ENCODE measurements around the gene MMP2. TPM values are rescaled to one million over a fixed set of nuclear protein-coding genes. Genes with fewer than 3 reads are reported as not detected.
A peak's percentile ranks its signal among the peaks of the same experiment; 100 is the strongest.

MMP2 gene
- total RNA-seq, 1 donor: 448 TPM

- DNase-seq (ENCODE audit: low read depth): no peak
- H3K4me3 ChIP-seq (ENCODE audit: low read depth, low read length): no peak overlapping the region
- TF ChIP-seq CTCF (IDR thresholded peaks at IDR 0.05; ENCODE audit: insufficient read depth, low read depth, low read length): no peak
These were observed 19.1 kb downstream of the MMP2 start for GRCh38 chr16:55498101-55498500.

GRCh38 chr16:55499281-55499680 lies 20.3 kb downstream of the MMP2 start:
- H3K4me3 ChIP-seq (ENCODE audit: low read depth, low read length): no peak overlapping the region
- no peak for DNase-seq (ENCODE audit: low read depth)
- no peak for TF ChIP-seq CTCF (IDR thresholded peaks at IDR 0.05; ENCODE audit: insufficient read depth, low read depth, low read length)

GRCh38 chr16:55499951-55500529 lies 21.0 kb downstream of the MMP2 start:
- H3K4me3 ChIP-seq (ENCODE audit: low read depth, low read length): no peak overlapping the region
- TF ChIP-seq CTCF (IDR thresholded peaks at IDR 0.05; ENCODE audit: insufficient read depth, low read depth, low read length): no peak

GRCh38 chr16:55500530-55501011 lies 21.6 kb downstream of the MMP2 start:
- no peak for TF ChIP-seq CTCF (IDR thresholded peaks at IDR 0.05; ENCODE audit: insufficient read depth, low read depth, low read length)
- DNase-seq (ENCODE audit: low read depth): peak; percentile 83
- no peak overlapping the region for H3K4me3 ChIP-seq (ENCODE audit: low read depth, low read length)

More at GRCh38 chr16:55499951-55500529, 21.0 kb downstream of the MMP2 start:
- peak; percentile 98 for DNase-seq (ENCODE audit: low read depth)

- no peak overlapping the region for H3K4me3 ChIP-seq (ENCODE audit: low read depth, low read length)
- TF ChIP-seq CTCF (IDR thresholded peaks at IDR 0.05; ENCODE audit: insufficient read depth, low read depth, low read length): peak; percentile 46
- DNase-seq (ENCODE audit: low read depth): no peak
These were observed 22.7 kb downstream of the MMP2 start for GRCh38 chr16:55501549-55502322.

GRCh38 chr16:55502801-55503366 lies 23.9 kb downstream of the MMP2 start:
- peak; percentile 25 for TF ChIP-seq CTCF (IDR thresholded peaks at IDR 0.05; ENCODE audit: insufficient read depth, low read depth, low read length)
- peak; percentile 99 for DNase-seq (ENCODE audit: low read depth)
- no peak overlapping the region for H3K4me3 ChIP-seq (ENCODE audit: low read depth, low read length)

Data from fibroblast of villous mesenchyme (primary cell).